HG03025 (cell line): ENCODE results near the gene SEMA6D.

Experiments used
- ATAC-seq: cut with Tn5 transposase; IDR thresholded peaks from one replicate; pipeline ENCODE4 v1.9.1; 2021; ENCODE audit warnings: mild to moderate bottlenecking, moderate library complexity; ENCODE audit not compliant: unreplicated experiment, low FRiP score

Gene SEMA6D

GRCh38 chr15:47742742-47743141 lies 25.4 kb downstream of the SEMA6D start:
- ATAC-seq: no peak

GRCh38 chr15:47743385-47743784 lies 26.1 kb downstream of the SEMA6D start:
- ATAC-seq: no peak

GRCh38 chr15:47743886-47744285 lies 26.6 kb downstream of the SEMA6D start:
- no peak for ATAC-seq

GRCh38 chr15:47744496-47744895 lies 27.2 kb downstream of the SEMA6D start:
- no peak for ATAC-seq

GRCh38 chr15:47744973-47745372 lies 27.7 kb downstream of the SEMA6D start:
- ATAC-seq: no peak

- ATAC-seq: no peak
Observed at GRCh38 chr15:47746516-47746915, 29.2 kb downstream of the SEMA6D start.

- no peak for ATAC-seq
Observed at GRCh38 chr15:47750030-47750739, 32.9 kb downstream of the SEMA6D start.

GRCh38 chr15:47750740-47751262 lies 33.5 kb downstream of the SEMA6D start:
- ATAC-seq: no peak

- no peak for ATAC-seq
Observed at GRCh38 chr15:47753591-47753990, 36.3 kb downstream of the SEMA6D start.

GRCh38 chr15:47754312-47754711 lies 37.0 kb downstream of the SEMA6D start:
- ATAC-seq: no peak

- ATAC-seq: no peak
Observed at GRCh38 chr15:47755941-47756340, 38.6 kb downstream of the SEMA6D start.

GRCh38 chr15:47756872-47757271 lies 39.6 kb downstream of the SEMA6D start:
- ATAC-seq: no peak

- ATAC-seq: no peak
Observed at GRCh38 chr15:47757331-47757730, 40.0 kb downstream of the SEMA6D start.

- no peak for ATAC-seq
Observed at GRCh38 chr15:47762621-47763020, 45.3 kb downstream of the SEMA6D start.

- ATAC-seq: no peak
Observed at GRCh38 chr15:47764666-47765065, 47.4 kb downstream of the SEMA6D start.

GRCh38 chr15:47766406-47766805 lies 49.1 kb downstream of the SEMA6D start:
- no peak for ATAC-seq

GRCh38 chr15:47767035-47767434 lies 49.7 kb downstream of the SEMA6D start:
- ATAC-seq: no peak

- no peak for ATAC-seq
Observed at GRCh38 chr15:47768735-47769134, 51.4 kb downstream of the SEMA6D start.

- ATAC-seq: no peak
Observed at GRCh38 chr15:47769166-47769565, 51.9 kb downstream of the SEMA6D start.

GRCh38 chr15:47773143-47773542 lies 55.8 kb downstream of the SEMA6D start:
- no peak for ATAC-seq

GRCh38 chr15:47778263-47778770 lies 61.0 kb downstream of the SEMA6D start:
- ATAC-seq: no peak

- no peak for ATAC-seq
Observed at GRCh38 chr15:47780971-47781370, 63.7 kb downstream of the SEMA6D start.
